Cardiac muscle cell (in vitro differentiated cells and primary cell): ENCODE results near the gene YIF1A. TPM values are rescaled to one million over a fixed set of nuclear protein-coding genes. Genes with fewer than 3 reads are reported as not detected.
A peak's percentile ranks its signal among the peaks of the same experiment; 100 is the strongest.
"Not testable (repeated sequence)": the region's sequence is repeated elsewhere in the genome, so short reads cannot be mapped to it uniquely, and the experiment has no call there.

Source experiments
- DNase-seq, 2 donors: peaks; one replicate each; pipeline versions ENCODE4 v3.0.0 to v3.0.0-alpha.2; 2010 to 2017; ENCODE audit warnings: low read depth in 1 of 2, low spot score in 1 of 2
- H3K27ac ChIP-seq: fragments of 200-600 bp; sonication (generic); 2 replicates; pipeline ENCODE4 v1.5.1; 2016
- H3K27me3 ChIP-seq: fragments of 200-600 bp; sonication (generic); 2 replicates; pipeline ENCODE4 v1.6.0; 2016; ENCODE audit warnings: control low read depth
- H3K36me3 ChIP-seq: fragments of 200-600 bp; sonication (generic); 2 replicates; pipeline ENCODE4 v1.5.1; 2016; ENCODE audit warnings: control low read depth
- H3K4me1 ChIP-seq: fragments of 200-600 bp; sonication (generic); 2 replicates; pipeline ENCODE4 v1.8.1; 2017; ENCODE audit warnings: low read depth, mild to moderate bottlenecking, mixed run types
- H3K4me3 ChIP-seq: fragments of 200-600 bp; sonication (generic); 2 replicates; pipeline ENCODE4 v1.5.1; 2016; ENCODE audit warnings: mild to moderate bottlenecking
- H3K9me3 ChIP-seq: fragments of 200-600 bp; sonication (generic); 2 replicates; pipeline ENCODE4 v1.5.1; 2017; ENCODE audit warnings: low read depth, mild to moderate bottlenecking, control low read depth
- polyA plus RNA-seq: library from polyadenylated mRNA; unstranded; fragments of >200 nt; fragmentation: Nextera tagmentation; extraction: Ambion mirVana; gene quantifications from 2 replicates; pipeline ENCODE4 v1.2.1, GENCODE V29; 2016
- total RNA-seq: library from RNA; depleted of rRNA; stranded (reverse); fragments of >200 nt; gene quantifications from 2 replicates; pipeline ENCODE4 v1.2.3, GENCODE V29; 2016
- TF ChIP-seq, protein P1 (sequence below): IDR thresholded peaks from 2 replicates; pipeline ENCODE4 v1.5.1; 2012; ENCODE audit warnings: low read depth, mild to moderate bottlenecking, low read length

The YIF1A gene
- total and polyA plus RNA-seq, 2 experiments from 2014 or later = 68.2 to 147 TPM

DNA sequence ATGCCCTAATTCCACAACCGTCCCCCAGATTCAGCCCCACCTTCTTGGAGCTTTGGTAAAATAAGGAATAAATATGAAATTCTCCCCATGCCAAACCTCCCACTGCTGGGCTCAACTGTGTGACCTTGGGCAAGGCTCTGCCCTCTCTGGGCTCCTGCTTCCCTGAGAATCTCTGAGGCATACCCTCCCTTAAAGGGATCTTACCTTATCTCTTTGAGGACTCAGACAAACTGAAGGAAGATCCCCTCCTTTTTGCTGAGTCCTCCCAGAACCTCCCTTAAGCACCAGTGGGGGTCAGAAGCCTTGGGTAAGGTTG is 25.2 kb upstream of the YIF1A start:
- Histone ChIP-seq H3K27me3 (no peaks in the 10 kb centered on the region), H3K27ac (peak overlapping the region; percentile 87), H3K36me3 (no peaks in the 10 kb centered on the region), H3K4me1 (peaks cover 28% of the 10 kb centered on the region), H3K4me3 (no peak overlapping the region), H3K9me3 (no peaks in the 10 kb centered on the region)
- TF ChIP-seq, protein P1, sequence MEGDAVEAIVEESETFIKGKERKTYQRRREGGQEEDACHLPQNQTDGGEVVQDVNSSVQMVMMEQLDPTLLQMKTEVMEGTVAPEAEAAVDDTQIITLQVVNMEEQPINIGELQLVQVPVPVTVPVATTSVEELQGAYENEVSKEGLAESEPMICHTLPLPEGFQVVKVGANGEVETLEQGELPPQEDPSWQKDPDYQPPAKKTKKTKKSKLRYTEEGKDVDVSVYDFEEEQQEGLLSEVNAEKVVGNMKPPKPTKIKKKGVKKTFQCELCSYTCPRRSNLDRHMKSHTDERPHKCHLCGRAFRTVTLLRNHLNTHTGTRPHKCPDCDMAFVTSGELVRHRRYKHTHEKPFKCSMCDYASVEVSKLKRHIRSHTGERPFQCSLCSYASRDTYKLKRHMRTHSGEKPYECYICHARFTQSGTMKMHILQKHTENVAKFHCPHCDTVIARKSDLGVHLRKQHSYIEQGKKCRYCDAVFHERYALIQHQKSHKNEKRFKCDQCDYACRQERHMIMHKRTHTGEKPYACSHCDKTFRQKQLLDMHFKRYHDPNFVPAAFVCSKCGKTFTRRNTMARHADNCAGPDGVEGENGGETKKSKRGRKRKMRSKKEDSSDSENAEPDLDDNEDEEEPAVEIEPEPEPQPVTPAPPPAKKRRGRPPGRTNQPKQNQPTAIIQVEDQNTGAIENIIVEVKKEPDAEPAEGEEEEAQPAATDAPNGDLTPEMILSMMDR = no peak
- DNase-seq = no peak

DNA sequence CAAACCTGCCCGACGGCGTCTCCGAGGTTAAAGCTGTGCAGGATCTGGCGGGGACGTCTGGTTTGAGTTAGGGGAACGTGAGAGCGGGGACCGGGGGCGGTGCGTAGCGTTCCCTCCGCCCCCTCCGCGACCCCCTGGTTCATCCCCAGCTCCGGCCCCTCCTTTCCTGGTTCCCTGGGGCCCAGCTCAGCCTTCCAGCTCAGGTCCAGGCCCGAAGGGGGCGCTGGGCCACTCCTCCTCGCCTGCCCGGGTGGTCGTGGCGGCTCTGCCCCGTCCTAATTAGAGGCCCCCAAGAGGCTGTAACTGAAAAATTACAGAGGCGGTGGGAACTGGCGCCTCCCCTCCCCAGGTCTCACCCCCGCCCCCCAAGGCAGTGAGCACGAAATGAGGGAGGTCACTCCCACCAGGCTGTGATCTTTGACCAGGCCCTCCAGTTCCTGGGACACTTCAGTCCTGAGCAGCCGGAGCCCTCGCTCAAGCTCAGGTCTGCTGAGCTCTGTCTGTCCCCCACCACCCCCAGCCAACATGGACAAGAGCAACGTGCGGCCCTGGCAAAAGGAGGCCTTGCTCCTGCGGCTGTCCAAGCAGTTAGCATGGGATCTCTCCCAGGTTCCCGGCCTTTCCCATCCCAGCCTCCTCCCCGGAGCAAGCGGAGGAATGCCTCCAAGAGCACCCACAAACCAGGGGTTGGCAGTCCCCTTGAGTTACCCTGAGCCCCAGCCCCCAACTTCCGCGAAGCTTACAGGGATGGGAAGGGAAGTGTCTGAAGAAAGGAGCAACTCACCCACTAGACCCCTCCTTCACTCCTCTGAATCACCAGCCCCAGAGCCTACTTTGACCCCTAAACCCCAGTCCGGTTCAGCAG is 24.6 kb upstream of the YIF1A start:
- peak; percentile 54 to 74 for DNase-seq

DNA sequence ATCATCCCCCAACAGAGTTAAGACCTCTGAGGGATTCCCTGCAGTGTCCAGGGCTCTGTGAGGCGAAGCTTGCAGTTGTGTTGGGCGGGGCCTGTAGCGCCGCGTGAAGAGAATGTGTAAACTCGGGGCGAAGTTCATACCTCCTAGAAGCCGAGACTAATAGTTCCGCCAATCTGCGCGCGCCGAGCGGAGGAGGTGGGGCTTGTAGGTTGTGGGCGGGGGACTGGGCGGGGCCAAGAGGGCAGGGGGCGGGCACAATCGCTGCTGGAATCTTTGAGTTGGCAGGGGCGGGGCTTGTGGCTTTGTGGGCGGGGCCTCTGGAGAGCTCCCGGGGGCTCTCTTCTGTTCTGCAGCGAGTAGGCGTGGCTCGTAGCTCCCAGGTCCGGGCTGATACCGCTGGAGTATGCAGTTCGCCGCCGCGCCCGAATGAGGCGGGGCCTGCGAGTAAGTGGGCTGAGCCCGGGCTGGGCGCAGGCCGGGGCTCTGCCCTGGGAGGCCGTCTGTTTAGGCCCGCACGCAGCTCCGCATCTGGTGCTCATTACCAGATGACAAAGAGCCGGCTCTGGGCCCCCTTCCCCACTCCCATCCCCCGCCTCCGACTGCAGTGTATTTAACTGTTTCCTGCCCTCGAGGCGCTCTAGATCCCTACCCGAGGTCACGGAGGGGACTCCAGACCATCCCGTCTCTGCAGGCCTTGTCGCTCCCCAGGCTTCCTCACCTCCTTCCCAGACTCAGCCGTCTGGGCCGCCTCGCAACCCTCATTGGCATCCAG is 23.8 kb upstream of the YIF1A start:
- no peaks in the 10 kb centered on the region for H3K27me3 ChIP-seq
- H3K9me3 ChIP-seq = no peaks in the 10 kb centered on the region
- peak; percentile 99 to 100 for DNase-seq
- peaks cover 24% of the 10 kb centered on the region for H3K4me1 ChIP-seq
- H3K36me3 ChIP-seq = no peaks in the 10 kb centered on the region
- TF ChIP-seq, protein P1 = no peak
- peak overlapping the region; percentile 49 for H3K4me3 ChIP-seq
- H3K27ac ChIP-seq = peak overlapping the region; percentile 87

More for the DNA sequence above, 24.6 kb upstream of the YIF1A start:
- Histone ChIP-seq H3K9me3 (no peaks in the 10 kb centered on the region), H3K36me3 (no peaks in the 10 kb centered on the region), H3K27ac (peak overlapping the region; percentile 87), H3K4me1 (peaks cover 28% of the 10 kb centered on the region), H3K27me3 (no peaks in the 10 kb centered on the region), H3K4me3 (peak overlapping the region; percentile 4)
- TF ChIP-seq, protein P1 = peak; percentile 39

DNA sequence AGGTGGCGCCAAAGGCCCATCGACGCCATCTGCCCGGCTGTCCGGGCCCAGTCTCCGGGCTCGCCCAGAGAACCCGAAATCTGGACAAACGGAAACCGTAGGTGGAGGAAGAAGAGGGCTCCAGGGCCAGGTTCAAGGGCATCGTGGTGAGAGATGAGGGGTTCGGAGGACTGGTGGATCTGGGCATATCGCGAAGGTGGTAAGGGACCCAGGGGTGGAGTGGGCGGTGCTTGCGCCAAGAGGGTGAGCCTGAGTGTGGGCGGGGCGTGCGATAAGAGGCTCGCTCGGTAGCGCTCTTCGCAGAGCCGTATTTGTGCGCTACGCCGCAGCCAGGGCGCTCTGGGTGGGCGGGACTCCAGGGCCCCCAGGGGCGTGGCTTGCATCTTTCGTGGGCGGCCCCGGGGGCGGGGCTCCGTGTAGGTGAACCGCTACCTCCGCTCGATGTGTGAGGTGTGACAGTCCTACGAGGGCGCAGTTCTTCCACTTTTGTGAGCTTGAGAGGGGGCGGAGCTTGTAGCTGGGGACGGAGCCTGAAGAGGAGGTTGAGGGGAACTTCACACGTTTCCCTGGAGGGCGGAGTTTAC is 23.1 kb upstream of the YIF1A start:
- TF ChIP-seq, protein P1 = peak; percentile 95
- peaks cover 17% of the 10 kb centered on the region for H3K4me1 ChIP-seq
- H3K9me3 ChIP-seq = no peaks in the 10 kb centered on the region
- no peaks in the 10 kb centered on the region for H3K36me3 ChIP-seq
- peak; percentile 95 to 97 for DNase-seq
- no peaks in the 10 kb centered on the region for H3K27me3 ChIP-seq
- peak overlapping the region; percentile 49 for H3K4me3 ChIP-seq
- H3K27ac ChIP-seq = peak overlapping the region; percentile 84

DNA sequence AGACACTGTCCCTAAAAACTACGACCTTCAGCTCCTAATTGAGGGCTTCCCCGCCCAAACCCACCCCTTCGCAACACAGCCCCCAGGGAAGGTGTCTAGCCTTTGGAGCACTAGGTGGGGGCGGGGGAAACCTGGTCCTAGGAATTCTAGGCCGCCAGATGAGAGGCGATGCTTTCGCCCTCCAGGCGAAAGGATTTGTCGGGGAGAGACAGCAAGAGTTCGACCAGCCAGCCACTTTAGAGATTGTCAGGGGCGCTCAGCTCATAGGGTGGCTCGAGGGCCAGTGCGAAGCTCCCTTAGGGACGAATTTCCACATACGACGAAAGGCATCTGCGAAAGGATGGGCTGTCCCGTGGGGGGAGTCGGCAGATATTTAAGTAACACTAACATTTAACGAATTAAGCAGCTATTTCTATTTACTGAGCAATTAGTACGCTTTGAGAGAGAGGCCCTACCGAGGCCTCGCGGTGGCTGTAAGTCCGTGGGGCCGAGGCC is 22.6 kb upstream of the YIF1A start:
- H3K27ac ChIP-seq = peak overlapping the region; percentile 84

DNA sequence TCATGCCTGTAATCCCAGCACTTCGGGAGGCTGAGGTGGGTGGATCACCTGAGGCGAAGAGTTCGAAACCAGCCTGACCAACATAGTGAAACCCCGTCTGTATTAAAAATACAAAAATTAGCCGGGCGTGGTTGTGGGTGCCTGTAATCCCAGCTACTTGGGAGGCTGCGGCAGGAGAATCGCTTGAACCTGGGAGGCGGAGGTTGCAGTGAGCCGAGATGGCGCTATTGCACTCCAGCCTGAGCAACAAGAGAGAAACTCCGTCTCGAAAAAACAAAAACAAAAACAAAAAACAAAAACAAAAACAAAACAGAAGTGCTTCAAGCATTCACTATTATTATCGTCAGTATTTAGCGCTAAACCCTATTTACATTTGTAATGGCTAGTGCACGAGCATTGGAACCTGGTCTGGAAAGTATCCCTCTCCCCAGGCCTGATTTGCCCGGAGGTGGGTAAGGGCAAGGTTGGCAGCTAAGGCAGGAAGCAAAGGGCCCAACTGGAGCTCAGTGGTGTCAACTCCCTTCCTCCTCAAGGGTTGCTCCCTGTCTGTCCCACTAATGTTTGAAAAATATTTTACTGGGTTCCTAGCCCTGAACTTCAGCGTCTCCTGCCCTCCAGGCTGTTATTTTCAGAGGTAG is 22.0 kb upstream of the YIF1A start:
- Histone ChIP-seq H3K4me1 (peaks cover 12% of the 10 kb centered on the region), H3K27ac (peak overlapping the region; percentile 84)
- H3K9me3 ChIP-seq, H3K27me3 ChIP-seq, H3K36me3 ChIP-seq, H3K4me3 ChIP-seq, DNase-seq: not testable (repeated sequence)

More for the DNA sequence above, 22.6 kb upstream of the YIF1A start:
- TF ChIP-seq, protein P1 = no peak
- no peaks in the 10 kb centered on the region for H3K27me3 ChIP-seq
- H3K36me3 ChIP-seq = no peaks in the 10 kb centered on the region
- H3K9me3 ChIP-seq = no peaks in the 10 kb centered on the region
- H3K4me1 ChIP-seq = peaks cover 14% of the 10 kb centered on the region
- peak overlapping the region; percentile 49 for H3K4me3 ChIP-seq
- no peak for DNase-seq
